Measurements from ENCODE around the gene YDJC. TPM values are rescaled to one million over a fixed set of nuclear protein-coding genes. Genes with fewer than 3 reads are reported as not detected.
A peak's percentile ranks its signal among the peaks of the same experiment; 100 is the strongest.
"Not testable (repeated sequence)": the region's sequence is repeated elsewhere in the genome, so short reads cannot be mapped to it uniquely, and the experiment has no call there.

YDJC gene
- total RNA-seq, 1 donor from 2014 or later: 5.9 TPM

GRCh38 chr22:21590809-21591641, 38.8 kb downstream of the YDJC start:
- intact Hi-C loops (cut with DNase I): loop anchor here (5.0 kb wide), 1 partner anchor 36 kb away; no protein-coding TSS in a partner anchor
- no peak for DNase-seq (ENCODE audit: low spot score)

GRCh38 chr22:21589396-21589795, 40.4 kb downstream of the YDJC start:
- intact Hi-C loops (cut with DNase I): no loop called here
- no peak for DNase-seq (ENCODE audit: low spot score)

- no peak for DNase-seq (ENCODE audit: low spot score)
- intact Hi-C loops (cut with DNase I): no loop called here
These were observed 41.8 kb downstream of the YDJC start for GRCh38 chr22:21587803-21588611.

- intact Hi-C loops (cut with DNase I): no loop called here
These were observed 44.4 kb downstream of the YDJC start for GRCh38 chr22:21585389-21585788.

GRCh38 chr22:21582801-21583740, 46.8 kb downstream of the YDJC start:
- intact Hi-C loops (cut with DNase I): no loop called here

More at GRCh38 chr22:21585389-21585788, 44.4 kb downstream of the YDJC start:
- no peak for DNase-seq (ENCODE audit: low spot score)

GRCh38 chr22:21581009-21581713, 48.7 kb downstream of the YDJC start:
- intact Hi-C loops (cut with DNase I); DNase-seq (ENCODE audit: low spot score): not testable (repeated sequence)

More at GRCh38 chr22:21582801-21583740, 46.8 kb downstream of the YDJC start:
- no peak for DNase-seq (ENCODE audit: low spot score)

GRCh38 chr22:21580623-21581007, 49.2 kb downstream of the YDJC start:
- intact Hi-C loops (cut with DNase I); DNase-seq (ENCODE audit: low spot score): not testable (repeated sequence)

- intact Hi-C loops (cut with DNase I): no loop called here
- DNase-seq (ENCODE audit: low spot score): no peak
These were observed 50.4 kb downstream of the YDJC start for GRCh38 chr22:21579474-21579851.

Small RNA genes within 50 kb of the gene (microRNA-seq; reads per million reads assigned to microRNA genes)
- gene MIR130B: 275 reads per million, percentile 67 among the genes with 10 or more reads in this experiment
- 4.4 reads per million, percentile 4 among the genes with 10 or more reads in this experiment for gene MIR301B

Other genes with a start within 250 kb of the YDJC start
- gene RIMBP3B, start 246.3 kb downstream of the YDJC start, total RNA-seq: 0.08 TPM
- gene HIC2, start 212.7 kb downstream of the YDJC start, total RNA-seq: 1.9 TPM
- 1.7 TPM for gene TMEM191C, start 162.6 kb downstream of the YDJC start, total RNA-seq
- gene RIMBP3C, start 78.6 kb downstream of the YDJC start, total RNA-seq: 0.08 TPM
- gene UBE2L3, start 62.3 kb downstream of the YDJC start, total RNA-seq: 46.2 TPM
- 0.43 TPM for gene CCDC116, start 2.7 kb upstream of the YDJC start, total RNA-seq
- 33.3 TPM for gene SDF2L1, start 12.3 kb upstream of the YDJC start, total RNA-seq
- 25.9 TPM for gene PPIL2, start 36.0 kb upstream of the YDJC start, total RNA-seq
- gene YPEL1, start 105.8 kb upstream of the YDJC start, total RNA-seq: 9.6 TPM
- gene MAPK1, start 237.6 kb upstream of the YDJC start, total RNA-seq: 124 TPM

All from cardiac septum (tissue), 1 donor.